ENCODE results near the gene TTBK2. TPM values are rescaled to one million over a fixed set of nuclear protein-coding genes. Genes with fewer than 3 reads are reported as not detected.

TTBK2 gene
- total and polyA plus RNA-seq, 2 donors (not counting 3 experiments of a cell fraction or from before 2014, with no cell fraction given): 4.4 to 17.1 TPM

DNA sequence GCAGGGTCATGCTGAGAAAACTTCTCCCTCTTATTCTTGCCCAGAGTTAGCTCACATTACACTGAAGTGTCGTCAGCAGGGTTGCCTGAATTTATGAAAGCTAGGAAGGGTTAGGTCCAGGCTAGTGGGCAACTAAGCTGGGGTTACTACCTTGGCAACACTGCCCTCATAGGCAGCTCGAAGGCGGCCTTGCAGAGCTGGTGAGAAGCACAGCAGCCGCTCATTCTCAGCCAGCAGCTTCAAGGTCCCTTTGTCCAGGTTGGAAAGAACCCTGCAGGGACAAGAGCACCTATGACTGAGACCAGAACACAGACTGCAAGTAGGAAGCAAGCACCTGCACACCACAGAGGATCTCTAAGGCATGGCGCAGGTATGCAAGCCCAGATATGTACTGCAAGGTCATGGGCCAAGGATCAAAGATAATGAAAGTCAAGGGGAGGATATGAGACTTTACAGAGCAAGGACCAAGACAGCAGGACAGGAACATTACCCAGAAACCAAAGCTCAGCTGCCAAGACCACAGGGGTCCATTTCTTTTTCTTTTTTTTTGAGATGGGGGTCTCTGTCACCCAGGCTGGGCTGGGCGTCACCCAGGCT, 186.4 kb downstream of the TTBK2 start:
- Histone ChIP-seq H3K9ac (replicated peaks; ENCODE audit: extremely low read depth, insufficient read depth, low read length) (no peak overlapping the region), H3K4me2 (ENCODE audit: insufficient read depth, low read length) (no peak overlapping the region), H3K79me2 (ENCODE audit: control insufficient read depth, insufficient read depth, low read length) (peaks cover 9% of the 10 kb centered on the region), H3K27ac (ENCODE audit: insufficient read depth, low read depth, low read length) (no peak overlapping the region), H3K27me3 (ENCODE audit: control insufficient read depth in 2 of 2, insufficient read depth in 2 of 2, low read length in 2 of 2) (no peaks in the 10 kb centered on the region), H3K4me3 (replicated peaks in 1 of 3; ENCODE audit: insufficient read depth in 1 of 3, low read depth in 1 of 3, low read length in 3 of 3) (no peak overlapping the region), H3K9me1 (replicated peaks; ENCODE audit: control insufficient read depth, extremely low read depth, insufficient read depth, low read length) (no peaks in the 10 kb centered on the region), H3K9me3 (replicated peaks; ENCODE audit: control insufficient read depth, insufficient read depth, low read length) (no peaks in the 10 kb centered on the region), H4K20me1 (replicated peaks; ENCODE audit: control insufficient read depth, extremely low read depth, insufficient read depth, low read length) (no peaks in the 10 kb centered on the region), H3K36me3 (ENCODE audit: control insufficient read depth in 2 of 2, extremely low read depth in 1 of 2, insufficient read depth in 2 of 2, low read length in 2 of 2) (peaks cover 10 to 41% of the 10 kb centered on the region in 2 experiments), H3K4me1 (ENCODE audit: control insufficient read depth, extremely low read depth, insufficient read depth, low read length) (peaks cover 11% of the 10 kb centered on the region), H2AFZ (ENCODE audit: low read depth, low read length) (no peak overlapping the region)
- BruUV-seq (replicated peaks): no TSS peak
- FAIRE-seq (no peak), DNase-seq (ENCODE audit: low read depth, low spot score) (no peak)
- CTCF ChIA-PET: interaction anchor here (2.4 to 5.5 kb wide), 2 partner anchors 11 to 192 kb away, joined by 8 to 30 read pairs; no protein-coding TSS in a partner anchor
- intact Hi-C loops (cut with micrococcal nuclease): no loop called here
- no peak for TF ChIP-seq JUN (IDR thresholded peaks at IDR 0.05; ENCODE audit: borderline replicate concordance, insufficient read depth, insufficient read length, low read depth)
- no peak for TF ChIP-seq EZH2 (IDR thresholded peaks at IDR 0.05; ENCODE audit: borderline replicate concordance, low read depth, low read length, severe bottlenecking)
- no peak for TF ChIP-seq FOS (IDR thresholded peaks at IDR 0.05; ENCODE audit: borderline replicate concordance, insufficient read depth, low read length)
- TF ChIP-seq MYC (IDR thresholded peaks at IDR 0.05; ENCODE audit: low read depth, low read length): no peak
- TF ChIP-seq GATA2 (IDR thresholded peaks at IDR 0.05; ENCODE audit: insufficient read depth, insufficient read length, low read depth, low read length): no peak
- TF ChIP-seq POLR2AphosphoS5 (IDR thresholded peaks at IDR 0.05; ENCODE audit: insufficient read depth, low read depth, low read length): no peak
- TF ChIP-seq CTCF (IDR thresholded peaks at IDR 0.05; ENCODE audit: extremely low read depth in 1 of 2, insufficient read depth in 1 of 2, low read depth in 1 of 2, low read length in 2 of 2): no peak
- no peak for TF ChIP-seq POLR2A (IDR thresholded peaks at IDR 0.05; ENCODE audit: low read depth, low read length)
- POLR2A ChIA-PET: no interaction called here
- dilution Hi-C loops (cut with MboI; ENCODE audit: extremely low pct_ligation_motif_present, low sequenced_read_pairs): no loop called here
